ENCODE results near the gene CLTC. TPM values are rescaled to one million over a fixed set of nuclear protein-coding genes. Genes with fewer than 3 reads are reported as not detected.

The CLTC gene
- total and polyA plus RNA-seq, 2 of the 13 experiments (the other 11 are each of a cell fraction or from before 2014, with no cell fraction given), result 134 to 283 TPM

DNA sequence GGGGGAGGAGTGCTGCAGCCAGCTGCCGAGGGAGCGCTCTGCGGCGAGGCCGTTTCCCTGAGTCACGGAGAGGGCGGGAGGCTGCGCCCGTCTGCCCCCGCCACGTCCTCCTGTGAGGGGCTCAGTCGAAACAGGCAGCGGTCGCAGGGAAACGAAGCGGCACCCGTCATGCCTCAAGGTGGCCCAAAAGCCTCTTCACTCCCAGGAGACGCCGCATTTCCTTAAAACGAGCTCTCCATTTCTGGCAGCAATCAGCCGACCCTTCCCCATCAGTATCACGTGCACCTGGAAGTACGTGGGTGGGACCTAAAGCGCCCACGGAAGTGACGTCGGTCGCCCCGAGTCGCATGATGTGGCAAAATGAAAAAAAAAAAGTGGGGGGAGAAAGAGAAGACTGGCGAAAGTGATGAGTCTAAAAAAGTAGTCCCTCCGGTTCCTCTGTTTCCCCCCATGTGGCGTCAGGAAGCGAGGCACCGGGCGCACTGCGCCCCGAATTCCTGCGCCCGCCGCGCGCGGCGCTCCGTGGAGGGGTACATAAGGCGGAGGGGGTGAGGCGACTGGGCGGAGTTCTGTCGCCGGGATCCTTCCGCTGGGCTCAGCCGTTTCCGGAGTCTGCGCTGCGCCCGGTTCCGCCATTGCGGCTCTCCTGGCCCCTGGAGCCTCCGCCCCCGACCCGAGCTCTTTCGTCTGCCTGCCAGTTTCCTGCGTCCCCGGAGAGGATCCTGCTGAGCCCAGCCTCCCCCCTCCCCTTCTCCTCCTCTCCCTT is at the start of gene CLTC (continued):
- peak; percentile 77; the same call in 1 of the 2 replicates for TF ChIP-seq ZNF101 (CRISPR knock-in tag; IDR thresholded peaks at IDR 0.05; ENCODE audit: borderline replicate concordance, low read depth)
- TF ChIP-seq ONECUT2 (CRISPR knock-in tag; IDR thresholded peaks at IDR 0.05), result peak; percentile 67; the same call in 1 of the 2 replicates
- TF ChIP-seq, protein P1, sequence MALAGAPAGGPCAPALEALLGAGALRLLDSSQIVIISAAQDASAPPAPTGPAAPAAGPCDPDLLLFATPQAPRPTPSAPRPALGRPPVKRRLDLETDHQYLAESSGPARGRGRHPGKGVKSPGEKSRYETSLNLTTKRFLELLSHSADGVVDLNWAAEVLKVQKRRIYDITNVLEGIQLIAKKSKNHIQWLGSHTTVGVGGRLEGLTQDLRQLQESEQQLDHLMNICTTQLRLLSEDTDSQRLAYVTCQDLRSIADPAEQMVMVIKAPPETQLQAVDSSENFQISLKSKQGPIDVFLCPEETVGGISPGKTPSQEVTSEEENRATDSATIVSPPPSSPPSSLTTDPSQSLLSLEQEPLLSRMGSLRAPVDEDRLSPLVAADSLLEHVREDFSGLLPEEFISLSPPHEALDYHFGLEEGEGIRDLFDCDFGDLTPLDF (CRISPR knock-in tag; IDR thresholded peaks at IDR 0.05), result peak; percentile 9; the same call in 1 of the 2 replicates
- no peak; the same call in 1 of the 2 replicates for TF ChIP-seq MBD4 (IDR thresholded peaks at IDR 0.05; ENCODE audit: borderline replicate concordance, low read length)
- TF ChIP-seq, protein P2, sequence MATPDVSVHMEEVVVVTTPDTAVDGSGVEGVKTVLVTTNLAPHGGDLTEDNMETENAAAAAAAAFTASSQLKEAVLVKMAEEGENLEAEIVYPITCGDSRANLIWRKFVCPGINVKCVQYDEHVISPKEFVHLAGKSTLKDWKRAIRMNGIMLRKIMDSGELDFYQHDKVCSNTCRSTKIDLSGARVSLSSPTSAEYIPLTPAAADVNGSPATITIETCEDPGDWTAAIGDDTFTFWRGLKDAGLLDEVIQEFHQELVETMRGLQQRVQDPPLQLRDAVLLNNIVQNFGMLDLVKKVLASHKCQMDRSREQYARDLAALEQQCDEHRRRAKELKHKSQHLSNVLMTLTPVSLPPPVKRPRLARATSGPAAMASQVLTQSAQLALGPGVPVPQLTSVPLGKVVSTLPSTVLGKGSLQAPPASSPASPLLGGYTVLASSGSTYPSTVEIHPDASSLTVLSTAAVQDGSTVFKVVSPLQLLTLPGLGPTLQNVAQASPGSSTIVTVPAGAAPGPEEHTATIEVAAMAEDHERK (CRISPR knock-in tag; IDR thresholded peaks at IDR 0.05; ENCODE audit: low read depth), result peak; percentile 66; the same call in 1 of the 2 replicates
- TF ChIP-seq ZFP1 (CRISPR knock-in tag; IDR thresholded peaks at IDR 0.05), result peak; percentile 69
- peak; percentile 81; the same call in 1 of the 2 replicates for TF ChIP-seq THYN1 (CRISPR knock-in tag; IDR thresholded peaks at IDR 0.05; ENCODE audit: borderline replicate concordance, low read depth)
- TF ChIP-seq ZNF556 (CRISPR knock-in tag; IDR thresholded peaks at IDR 0.05; ENCODE audit: borderline replicate concordance), result peak; percentile 81; the same call in 1 of the 2 replicates
- no peak for TF ChIP-seq ZNF660 (CRISPR knock-in tag; IDR thresholded peaks at IDR 0.05; ENCODE audit: borderline replicate concordance, low read depth)
- TF ChIP-seq DPF2 (CRISPR knock-in tag; IDR thresholded peaks at IDR 0.05; ENCODE audit: borderline replicate concordance, low read depth), result no peak; the same call in 1 of the 2 replicates
- 0 out of 2 replicates have a peak, but pooled peaks have one; percentile 58 for TF ChIP-seq ZNF616 (CRISPR knock-in tag; IDR thresholded peaks at IDR 0.05; ENCODE audit: low read depth)
- peak; percentile 96 for TF ChIP-seq MYC (CRISPR knock-in tag; IDR thresholded peaks at IDR 0.05; ENCODE audit: borderline replicate concordance)
- 0 out of 2 replicates have a peak, but pooled peaks have one; percentile 31 for TF ChIP-seq ZSCAN25 (CRISPR knock-in tag; IDR thresholded peaks at IDR 0.05)
- no peak; the same call in 1 of the 2 replicates for TF ChIP-seq ZFP41 (CRISPR knock-in tag; IDR thresholded peaks at IDR 0.05; ENCODE audit: borderline replicate concordance)
- no peak for TF ChIP-seq BRCA1 (CRISPR knock-in tag; IDR thresholded peaks at IDR 0.05)
- no peak for TF ChIP-seq NCOA1 (CRISPR knock-in tag; IDR thresholded peaks at IDR 0.05)
- no peak for TF ChIP-seq NONO (IDR thresholded peaks at IDR 0.05)
- peak; percentile 93 for TF ChIP-seq NONO (CRISPR knock-in tag; conservative IDR thresholded peaks at IDR 0.05)
- TF ChIP-seq ZNF180 (CRISPR knock-in tag; IDR thresholded peaks at IDR 0.05; ENCODE audit: borderline replicate concordance, low read depth), result no peak; the same call in 1 of the 2 replicates
- TF ChIP-seq, protein P3, sequence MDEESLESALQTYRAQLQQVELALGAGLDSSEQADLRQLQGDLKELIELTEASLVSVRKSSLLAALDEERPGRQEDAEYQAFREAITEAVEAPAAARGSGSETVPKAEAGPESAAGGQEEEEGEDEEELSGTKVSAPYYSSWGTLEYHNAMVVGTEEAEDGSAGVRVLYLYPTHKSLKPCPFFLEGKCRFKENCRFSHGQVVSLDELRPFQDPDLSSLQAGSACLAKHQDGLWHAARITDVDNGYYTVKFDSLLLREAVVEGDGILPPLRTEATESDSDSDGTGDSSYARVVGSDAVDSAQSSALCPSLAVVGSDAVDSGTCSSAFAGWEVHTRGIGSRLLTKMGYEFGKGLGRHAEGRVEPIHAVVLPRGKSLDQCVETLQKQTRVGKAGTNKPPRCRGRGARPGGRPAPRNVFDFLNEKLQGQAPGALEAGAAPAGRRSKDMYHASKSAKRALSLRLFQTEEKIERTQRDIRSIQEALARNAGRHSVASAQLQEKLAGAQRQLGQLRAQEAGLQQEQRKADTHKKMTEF (CRISPR knock-in tag; IDR thresholded peaks at IDR 0.05), result peak; percentile 99
- no peak for TF ChIP-seq ZNF232 (CRISPR knock-in tag; IDR thresholded peaks at IDR 0.05; ENCODE audit: borderline replicate concordance)
- TF ChIP-seq RNF2 (conservative IDR thresholded peaks at IDR 0.05; ENCODE audit: low read depth), result peak; percentile 67
- TF ChIP-seq, protein P4, sequence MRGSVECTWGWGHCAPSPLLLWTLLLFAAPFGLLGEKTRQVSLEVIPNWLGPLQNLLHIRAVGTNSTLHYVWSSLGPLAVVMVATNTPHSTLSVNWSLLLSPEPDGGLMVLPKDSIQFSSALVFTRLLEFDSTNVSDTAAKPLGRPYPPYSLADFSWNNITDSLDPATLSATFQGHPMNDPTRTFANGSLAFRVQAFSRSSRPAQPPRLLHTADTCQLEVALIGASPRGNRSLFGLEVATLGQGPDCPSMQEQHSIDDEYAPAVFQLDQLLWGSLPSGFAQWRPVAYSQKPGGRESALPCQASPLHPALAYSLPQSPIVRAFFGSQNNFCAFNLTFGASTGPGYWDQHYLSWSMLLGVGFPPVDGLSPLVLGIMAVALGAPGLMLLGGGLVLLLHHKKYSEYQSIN (CRISPR knock-in tag; IDR thresholded peaks at IDR 0.05; ENCODE audit: borderline replicate concordance), result no peak
